ENCODE measurements around the gene ARHGDIB. TPM values are rescaled to one million over a fixed set of nuclear protein-coding genes. Genes with fewer than 3 reads are reported as not detected.

ARHGDIB gene
- total and polyA plus RNA-seq, 2 experiments from 2014 or later, result 0.89 TPM; not detected in 1

DNA sequence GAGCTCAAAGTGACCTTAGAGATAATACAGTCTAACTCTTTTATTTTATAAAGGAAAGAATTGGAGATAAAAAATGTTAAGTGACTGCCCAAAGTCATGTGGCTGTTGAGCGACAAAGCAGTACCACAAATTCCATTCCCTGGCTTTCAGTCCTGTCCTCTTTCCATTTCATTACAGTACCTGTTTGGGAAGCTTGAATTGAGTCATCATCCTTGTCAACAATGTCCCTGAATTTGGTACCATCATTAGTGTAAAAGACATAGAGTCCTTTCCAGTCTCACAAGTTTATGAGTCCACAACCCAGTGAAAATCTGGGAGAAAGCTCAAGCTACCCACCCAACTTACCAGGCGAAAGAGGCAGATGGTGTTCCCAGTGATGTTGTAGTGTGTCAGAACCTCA lies 26.9 kb downstream of the ARHGDIB start:
- DNase-seq (ENCODE audit: low spot score) (no peak), ATAC-seq (no peak)
- Histone ChIP-seq H3K4me3 (no peak overlapping the region), H4K20me1 (replicated peaks; ENCODE audit: insufficient read depth) (no peaks in the 10 kb centered on the region), H3F3A (replicated peaks; ENCODE audit: low read depth) (no peaks in the 10 kb centered on the region), H3K79me2 (replicated peaks; ENCODE audit: insufficient read depth) (no peaks in the 10 kb centered on the region), H3K36me3 (ENCODE audit: insufficient read depth) (no peaks in the 10 kb centered on the region), H3K27ac (ENCODE audit: low read depth) (no peak overlapping the region), H2AFZ (no peak overlapping the region), H3K9me2 (ENCODE audit: insufficient read depth) (no peaks in the 10 kb centered on the region), H3K4me2 (no peak overlapping the region), H3K27me3 (ENCODE audit: insufficient read depth) (no peaks in the 10 kb centered on the region), H3K4me1 (ENCODE audit: insufficient read depth) (peaks cover under 1% of the 10 kb centered on the region; the same call in 1 of the 2 replicates)
- no peak overlapping the region for H3K27ac Mint-ChIP-seq
- no peaks in the 10 kb centered on the region for H3K9me3 Mint-ChIP-seq
- peaks cover 3% of the 10 kb centered on the region for H3K27me3 Mint-ChIP-seq (ENCODE audit: insufficient read depth, low read depth, poor library complexity)
- no peaks in the 10 kb centered on the region for H3K36me3 Mint-ChIP-seq (ENCODE audit: low read depth)
- no peak overlapping the region for H3K4me3 Mint-ChIP-seq
- H3K4me1 Mint-ChIP-seq, result peaks cover 3% of the 10 kb centered on the region; the same call in 1 of the 3 replicates
- TF ChIP-seq ZNF114 (CRISPR knock-in tag; IDR thresholded peaks at IDR 0.05), result no peak
- TF ChIP-seq, protein P1, sequence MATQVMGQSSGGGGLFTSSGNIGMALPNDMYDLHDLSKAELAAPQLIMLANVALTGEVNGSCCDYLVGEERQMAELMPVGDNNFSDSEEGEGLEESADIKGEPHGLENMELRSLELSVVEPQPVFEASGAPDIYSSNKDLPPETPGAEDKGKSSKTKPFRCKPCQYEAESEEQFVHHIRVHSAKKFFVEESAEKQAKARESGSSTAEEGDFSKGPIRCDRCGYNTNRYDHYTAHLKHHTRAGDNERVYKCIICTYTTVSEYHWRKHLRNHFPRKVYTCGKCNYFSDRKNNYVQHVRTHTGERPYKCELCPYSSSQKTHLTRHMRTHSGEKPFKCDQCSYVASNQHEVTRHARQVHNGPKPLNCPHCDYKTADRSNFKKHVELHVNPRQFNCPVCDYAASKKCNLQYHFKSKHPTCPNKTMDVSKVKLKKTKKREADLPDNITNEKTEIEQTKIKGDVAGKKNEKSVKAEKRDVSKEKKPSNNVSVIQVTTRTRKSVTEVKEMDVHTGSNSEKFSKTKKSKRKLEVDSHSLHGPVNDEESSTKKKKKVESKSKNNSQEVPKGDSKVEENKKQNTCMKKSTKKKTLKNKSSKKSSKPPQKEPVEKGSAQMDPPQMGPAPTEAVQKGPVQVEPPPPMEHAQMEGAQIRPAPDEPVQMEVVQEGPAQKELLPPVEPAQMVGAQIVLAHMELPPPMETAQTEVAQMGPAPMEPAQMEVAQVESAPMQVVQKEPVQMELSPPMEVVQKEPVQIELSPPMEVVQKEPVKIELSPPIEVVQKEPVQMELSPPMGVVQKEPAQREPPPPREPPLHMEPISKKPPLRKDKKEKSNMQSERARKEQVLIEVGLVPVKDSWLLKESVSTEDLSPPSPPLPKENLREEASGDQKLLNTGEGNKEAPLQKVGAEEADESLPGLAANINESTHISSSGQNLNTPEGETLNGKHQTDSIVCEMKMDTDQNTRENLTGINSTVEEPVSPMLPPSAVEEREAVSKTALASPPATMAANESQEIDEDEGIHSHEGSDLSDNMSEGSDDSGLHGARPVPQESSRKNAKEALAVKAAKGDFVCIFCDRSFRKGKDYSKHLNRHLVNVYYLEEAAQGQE (IDR thresholded peaks at IDR 0.05; ENCODE audit: unreplicated experiment), result no peak
- TF ChIP-seq, protein P2, sequence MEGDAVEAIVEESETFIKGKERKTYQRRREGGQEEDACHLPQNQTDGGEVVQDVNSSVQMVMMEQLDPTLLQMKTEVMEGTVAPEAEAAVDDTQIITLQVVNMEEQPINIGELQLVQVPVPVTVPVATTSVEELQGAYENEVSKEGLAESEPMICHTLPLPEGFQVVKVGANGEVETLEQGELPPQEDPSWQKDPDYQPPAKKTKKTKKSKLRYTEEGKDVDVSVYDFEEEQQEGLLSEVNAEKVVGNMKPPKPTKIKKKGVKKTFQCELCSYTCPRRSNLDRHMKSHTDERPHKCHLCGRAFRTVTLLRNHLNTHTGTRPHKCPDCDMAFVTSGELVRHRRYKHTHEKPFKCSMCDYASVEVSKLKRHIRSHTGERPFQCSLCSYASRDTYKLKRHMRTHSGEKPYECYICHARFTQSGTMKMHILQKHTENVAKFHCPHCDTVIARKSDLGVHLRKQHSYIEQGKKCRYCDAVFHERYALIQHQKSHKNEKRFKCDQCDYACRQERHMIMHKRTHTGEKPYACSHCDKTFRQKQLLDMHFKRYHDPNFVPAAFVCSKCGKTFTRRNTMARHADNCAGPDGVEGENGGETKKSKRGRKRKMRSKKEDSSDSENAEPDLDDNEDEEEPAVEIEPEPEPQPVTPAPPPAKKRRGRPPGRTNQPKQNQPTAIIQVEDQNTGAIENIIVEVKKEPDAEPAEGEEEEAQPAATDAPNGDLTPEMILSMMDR (conservative IDR thresholded peaks at IDR 0.05; ENCODE audit: low read depth in 2 of 2), result no peak
- no peak for TF ChIP-seq STAT1 (IDR thresholded peaks at IDR 0.05; ENCODE audit: unreplicated experiment)
- TF ChIP-seq ETS1 (IDR thresholded peaks at IDR 0.05), result no peak
- no peak for TF ChIP-seq ZNF331 (CRISPR knock-in tag; IDR thresholded peaks at IDR 0.05; ENCODE audit: low read depth)
- no peak for TF ChIP-seq EZH2phosphoT487 (IDR thresholded peaks at IDR 0.05; ENCODE audit: unreplicated experiment)
- no peak for TF ChIP-seq JUNB (IDR thresholded peaks at IDR 0.05; ENCODE audit: unreplicated experiment)
- TF ChIP-seq POLR2AphosphoS5 (IDR thresholded peaks at IDR 0.05; ENCODE audit: low read depth), result no peak
- TF ChIP-seq CREB1 (CRISPR knock-in tag; IDR thresholded peaks at IDR 0.05; ENCODE audit: low read depth), result no peak
- no peak for TF ChIP-seq NANOG (IDR thresholded peaks at IDR 0.05; ENCODE audit: borderline replicate concordance)
- no peak for TF ChIP-seq ZNF462 (CRISPR knock-in tag; IDR thresholded peaks at IDR 0.05)
- TF ChIP-seq EZH2 (IDR thresholded peaks at IDR 0.05; ENCODE audit: low read depth, unreplicated experiment), result no peak
